ENCODE results near the gene SLC35D2. TPM values are rescaled to one million over a fixed set of nuclear protein-coding genes. Genes with fewer than 3 reads are reported as not detected.

SLC35D2 gene
- total RNA-seq, 3 donors from 2014 or later (not counting 1 experiment from before 2014, with no cell fraction given), result 13.4 to 18.9 (median 17.3) TPM

GRCh38 chr9:96425500-96426169, 42.1 kb upstream of the SLC35D2 start:
- peaks cover 13 to 15% of the 10 kb centered on the region in 2 donors for H3K4me1 Mint-ChIP-seq
- peak in 1 of 2 donors; percentile 55 for DNase-seq
- peak overlapping the region; percentile 75 for H3K27ac ChIP-seq (ENCODE audit: low read length)
- H3K36me3 Mint-ChIP-seq, result no peaks in the 10 kb centered on the region
- peak; percentile 54 to 91 (median 82) for ATAC-seq
- WGBS (ENCODE audit: insufficient coverage), result 14% methylated on average over 4 of the region's 4 CpGs
- no peaks in the 10 kb centered on the region for H3K36me3 ChIP-seq (ENCODE audit: control insufficient read depth, insufficient read depth, low read length)
- peaks cover 0 to 4% of the 10 kb centered on the region in 2 donors for H3K27me3 Mint-ChIP-seq (ENCODE audit: low read depth in 2 of 2)
- H3K4me1 ChIP-seq (ENCODE audit: control insufficient read depth, insufficient read depth, low read length), result peaks cover 25% of the 10 kb centered on the region
- no peaks in the 10 kb centered on the region for H3K27me3 ChIP-seq (ENCODE audit: control insufficient read depth, insufficient read depth, low read length)
- TF ChIP-seq CTCF (IDR thresholded peaks at IDR 0.05), result no peak
- H3K9me3 ChIP-seq (ENCODE audit: control insufficient read depth, insufficient read depth, low read length), result no peaks in the 10 kb centered on the region
- H3K4me3 ChIP-seq (ENCODE audit: low read length), result no peak overlapping the region
- no peaks in the 10 kb centered on the region for H3K9me3 Mint-ChIP-seq
- intact Hi-C loops (cut with micrococcal nuclease), result no loop called here
- peak overlapping the region; percentile 79 for H3K4me3 Mint-ChIP-seq
- peak overlapping the region; percentile 79 to 81 for H3K27ac Mint-ChIP-seq

- WGBS (ENCODE audit: insufficient coverage), result 94% methylated on average over 6 of the region's 6 CpGs
- Histone ChIP-seq H3K4me3 (ENCODE audit: low read length) (no peak overlapping the region), H3K9me3 (ENCODE audit: control insufficient read depth, insufficient read depth, low read length) (no peaks in the 10 kb centered on the region), H3K27ac (ENCODE audit: low read length) (no peak overlapping the region), H3K4me1 (ENCODE audit: control insufficient read depth, insufficient read depth, low read length) (peaks cover 32% of the 10 kb centered on the region), H3K36me3 (ENCODE audit: control insufficient read depth, insufficient read depth, low read length) (no peaks in the 10 kb centered on the region), H3K27me3 (ENCODE audit: control insufficient read depth, insufficient read depth, low read length) (no peaks in the 10 kb centered on the region)
- Mint-ChIP-seq H3K4me3 (no peak overlapping the region), H3K36me3 (no peaks in the 10 kb centered on the region), H3K27me3 (ENCODE audit: low read depth in 2 of 2) (peaks cover 0 to 4% of the 10 kb centered on the region in 2 donors), H3K9me3 (no peaks in the 10 kb centered on the region), H3K4me1 (peaks cover 24 to 28% of the 10 kb centered on the region in 2 donors), H3K27ac (no peak overlapping the region)
- no peak for TF ChIP-seq CTCF (IDR thresholded peaks at IDR 0.05)
- DNase-seq (no peak), ATAC-seq (no peak)
- intact Hi-C loops (cut with micrococcal nuclease), result no loop called here
Measured at GRCh38 chr9:96423985-96424336, 40.5 kb upstream of the SLC35D2 start.

GRCh38 chr9:96423322-96423984, 39.9 kb upstream of the SLC35D2 start:
- H3K4me1 ChIP-seq (ENCODE audit: control insufficient read depth, insufficient read depth, low read length), result peaks cover 32% of the 10 kb centered on the region
- Mint-ChIP-seq H3K4me3 (no peak overlapping the region), H3K4me1 (peaks cover 24 to 28% of the 10 kb centered on the region in 2 donors), H3K27ac (no peak overlapping the region), H3K27me3 (ENCODE audit: low read depth in 2 of 2) (peaks cover 0 to 3% of the 10 kb centered on the region in 2 donors), H3K9me3 (no peaks in the 10 kb centered on the region), H3K36me3 (no peaks in the 10 kb centered on the region)
- H3K27ac ChIP-seq (ENCODE audit: low read length), result no peak overlapping the region
- H3K4me3 ChIP-seq (ENCODE audit: low read length), result no peak overlapping the region
- WGBS (ENCODE audit: insufficient coverage), result 96% methylated on average over 8 of the region's 8 CpGs
- no peaks in the 10 kb centered on the region for H3K9me3 ChIP-seq (ENCODE audit: control insufficient read depth, insufficient read depth, low read length)
- intact Hi-C loops (cut with micrococcal nuclease), result no loop called here
- no peaks in the 10 kb centered on the region for H3K36me3 ChIP-seq (ENCODE audit: control insufficient read depth, insufficient read depth, low read length)
- TF ChIP-seq CTCF (IDR thresholded peaks at IDR 0.05), result no peak
- H3K27me3 ChIP-seq (ENCODE audit: control insufficient read depth, insufficient read depth, low read length), result no peaks in the 10 kb centered on the region
- DNase-seq (no peak), ATAC-seq (no peak)
